ENCODE data around the gene MOCS3.

- no peak for TF ChIP-seq EZH2 (IDR thresholded peaks at IDR 0.05)
- no peak for TF ChIP-seq CTCF (IDR thresholded peaks at IDR 0.05)
- no peak for TF ChIP-seq EZH2phosphoT487 (IDR thresholded peaks at IDR 0.05)
These were observed 9.0 kb downstream of the MOCS3 start for GRCh38 chr20:50967586-50967985.

All from neural progenitor cell (in vitro differentiated cells).